Measurements from ENCODE around the gene CCDC50. TPM values are rescaled to one million over a fixed set of nuclear protein-coding genes. Genes with fewer than 3 reads are reported as not detected.

Gene CCDC50
- total and polyA plus RNA-seq, 7 donors = 20.8 to 128 (median 103) TPM

DNA sequence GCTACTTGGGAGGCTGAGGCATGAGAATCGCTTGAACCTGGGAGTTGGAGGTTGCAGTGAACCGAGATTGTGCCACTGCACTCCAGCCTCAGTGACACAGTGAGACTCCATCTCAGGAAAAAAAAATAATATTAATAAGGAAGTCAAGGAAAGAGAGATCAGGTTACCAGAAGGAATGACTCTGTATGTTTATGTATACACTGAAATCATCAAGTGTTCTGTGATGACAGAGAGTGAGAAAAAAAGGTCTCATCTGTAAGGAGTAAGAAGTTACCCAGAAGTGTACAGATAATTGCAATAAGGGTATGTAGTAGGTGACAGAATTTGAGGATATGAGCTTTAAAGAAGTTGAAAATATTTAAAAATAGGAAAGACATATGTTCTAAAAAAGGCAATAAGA is 4.3 kb upstream of the CCDC50 start:
- intact Hi-C loops (cut with DNase I) = no loop called here
- TF ChIP-seq, protein P1, sequence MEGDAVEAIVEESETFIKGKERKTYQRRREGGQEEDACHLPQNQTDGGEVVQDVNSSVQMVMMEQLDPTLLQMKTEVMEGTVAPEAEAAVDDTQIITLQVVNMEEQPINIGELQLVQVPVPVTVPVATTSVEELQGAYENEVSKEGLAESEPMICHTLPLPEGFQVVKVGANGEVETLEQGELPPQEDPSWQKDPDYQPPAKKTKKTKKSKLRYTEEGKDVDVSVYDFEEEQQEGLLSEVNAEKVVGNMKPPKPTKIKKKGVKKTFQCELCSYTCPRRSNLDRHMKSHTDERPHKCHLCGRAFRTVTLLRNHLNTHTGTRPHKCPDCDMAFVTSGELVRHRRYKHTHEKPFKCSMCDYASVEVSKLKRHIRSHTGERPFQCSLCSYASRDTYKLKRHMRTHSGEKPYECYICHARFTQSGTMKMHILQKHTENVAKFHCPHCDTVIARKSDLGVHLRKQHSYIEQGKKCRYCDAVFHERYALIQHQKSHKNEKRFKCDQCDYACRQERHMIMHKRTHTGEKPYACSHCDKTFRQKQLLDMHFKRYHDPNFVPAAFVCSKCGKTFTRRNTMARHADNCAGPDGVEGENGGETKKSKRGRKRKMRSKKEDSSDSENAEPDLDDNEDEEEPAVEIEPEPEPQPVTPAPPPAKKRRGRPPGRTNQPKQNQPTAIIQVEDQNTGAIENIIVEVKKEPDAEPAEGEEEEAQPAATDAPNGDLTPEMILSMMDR (IDR thresholded peaks at IDR 0.05) = no peak
- no peak for TF ChIP-seq POLR2A (IDR thresholded peaks at IDR 0.05)
- no peak for TF ChIP-seq EP300 (IDR thresholded peaks at IDR 0.05)
- no peak for TF ChIP-seq POLR2AphosphoS5 (IDR thresholded peaks at IDR 0.05)
- Histone ChIP-seq H3K27ac (no peak overlapping the region), H3K27me3 (no peaks in the 10 kb centered on the region), H3K9me3 (no peaks in the 10 kb centered on the region), H3K36me3 (no peaks in the 10 kb centered on the region), H3K4me1 (peaks cover 0 to 11% (median 0%) of the 10 kb centered on the region in 4 donors), H3K4me3 (no peak overlapping the region)
- DNase-seq = no peak
- 96 to 98% methylated on average over 2 of the region's 2 CpGs for WGBS, 2 donors

DNA sequence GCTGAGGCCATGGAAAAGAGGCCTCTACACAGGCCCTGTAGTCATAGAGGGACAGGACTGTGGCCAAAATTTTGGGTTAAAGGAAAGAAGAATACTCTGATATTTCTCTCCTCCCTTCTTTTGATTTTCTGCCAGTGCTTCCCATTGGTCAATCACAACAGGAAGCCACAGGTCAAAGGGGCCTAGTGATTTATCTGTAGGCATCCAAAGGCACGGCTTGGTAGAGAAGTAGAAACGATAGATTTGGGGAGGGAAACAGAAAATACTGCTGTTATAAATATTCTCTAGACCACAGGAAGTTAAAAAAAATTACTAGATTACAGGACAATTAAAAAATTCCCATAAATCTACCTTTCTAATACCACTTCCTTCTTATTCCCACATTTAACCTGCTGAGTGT is 1.7 kb upstream of the CCDC50 start:
- TF ChIP-seq, protein P1 (IDR thresholded peaks at IDR 0.05) = no peak
- TF ChIP-seq POLR2AphosphoS5 (IDR thresholded peaks at IDR 0.05) (no peak), EP300 (IDR thresholded peaks at IDR 0.05) (no peak)

DNA sequence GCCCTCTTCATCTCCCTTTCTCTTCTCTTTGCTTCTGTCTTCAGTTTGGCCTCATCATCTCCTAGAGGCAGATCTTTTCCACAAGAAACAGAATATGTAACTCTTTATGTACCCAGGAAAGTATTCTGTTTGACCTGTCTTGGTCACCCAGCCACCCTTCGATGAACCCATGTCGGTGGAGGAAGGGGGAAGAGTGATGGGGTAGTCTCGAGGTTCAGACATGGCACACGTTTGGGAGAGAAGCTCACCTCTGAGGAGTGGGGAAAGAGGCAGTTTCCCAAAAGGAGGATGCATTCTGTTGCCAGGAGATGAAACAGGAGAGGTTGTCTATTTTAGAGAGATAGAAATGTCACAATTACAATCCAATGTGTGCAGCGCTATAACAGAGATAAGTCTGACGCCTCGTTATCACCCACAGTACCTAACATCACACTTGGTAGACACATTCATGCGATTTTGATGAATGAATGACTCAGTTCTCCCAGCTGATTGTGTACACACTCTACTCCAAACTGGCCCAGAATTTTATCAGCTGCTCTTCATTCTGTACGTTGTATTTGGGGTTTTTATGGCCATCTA is 722 bp upstream of the CCDC50 start:
- DNase-seq = no peak
- 53 to 64% methylated on average over 9 of the region's 9 CpGs for WGBS, 2 donors
- H3K4me1 ChIP-seq = peaks cover 0 to 42% (median 28%) of the 10 kb centered on the region in 4 donors
- intact Hi-C loops (cut with DNase I) = no loop called here
- peak overlapping the region; percentile 65 to 91 (median 90) for H3K4me3 ChIP-seq
- H3K9me3 ChIP-seq = no peaks in the 10 kb centered on the region
- H3K27ac ChIP-seq = peak overlapping the region; percentile 92 to 96 (median 92)
- H3K36me3 ChIP-seq = no peaks in the 10 kb centered on the region
- TF ChIP-seq POLR2AphosphoS5 (IDR thresholded peaks at IDR 0.05) = no peak
- H3K27me3 ChIP-seq = no peaks in the 10 kb centered on the region

More for the DNA sequence above, 1.7 kb upstream of the CCDC50 start:
- no peaks in the 10 kb centered on the region for H3K36me3 ChIP-seq
- no peak overlapping the region for H3K27ac ChIP-seq
- H3K4me3 ChIP-seq = no peak overlapping the region
- intact Hi-C loops (cut with DNase I) = no loop called here
- DNase-seq = no peak
- WGBS, 2 donors = 60 to 81% methylated on average over 2 of the region's 2 CpGs
- peaks cover 0 to 33% (median 18%) of the 10 kb centered on the region in 4 donors for H3K4me1 ChIP-seq
- H3K27me3 ChIP-seq = no peaks in the 10 kb centered on the region
- H3K9me3 ChIP-seq = no peaks in the 10 kb centered on the region

DNA sequence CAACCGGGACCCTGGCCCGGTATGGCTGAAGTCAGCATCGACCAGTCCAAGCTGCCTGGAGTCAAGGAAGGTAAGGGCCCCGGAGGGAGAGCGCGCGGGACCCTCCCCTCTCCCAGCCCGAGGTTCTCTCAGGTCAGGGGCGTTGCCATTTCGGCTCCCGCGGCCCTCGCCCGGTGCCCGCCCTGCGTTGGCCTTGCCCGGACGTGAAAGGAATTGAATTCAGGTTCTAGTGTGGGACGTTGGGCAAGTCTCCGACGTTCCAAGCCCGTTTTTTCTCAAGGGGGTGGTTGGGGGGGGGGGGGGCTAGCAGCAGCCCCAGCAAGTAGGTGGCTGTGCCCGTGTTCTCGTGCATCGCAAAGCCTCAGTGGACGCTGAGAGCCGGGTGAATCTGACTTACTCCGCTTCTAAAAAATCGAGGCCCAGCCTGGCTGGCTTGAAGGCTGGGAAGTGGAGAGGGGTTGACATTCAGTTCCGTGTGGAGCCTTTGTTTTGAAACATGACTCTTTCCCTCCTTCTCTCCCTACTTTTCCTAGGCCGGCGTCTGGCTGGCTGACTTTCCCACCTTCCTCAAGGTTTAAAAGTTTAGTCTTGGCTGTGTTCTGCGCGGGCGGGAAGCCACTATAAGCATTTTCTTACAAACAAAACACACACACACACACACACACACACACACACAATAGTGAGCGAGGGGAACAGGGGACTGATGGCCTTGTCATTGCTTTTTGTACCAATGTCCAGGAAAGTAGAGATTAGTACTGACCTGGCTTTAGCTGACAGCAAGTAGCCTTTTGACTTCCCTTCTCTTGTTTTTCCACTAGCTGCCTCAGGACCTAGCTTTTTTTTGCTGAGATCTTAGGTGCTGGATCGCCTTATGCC is 698 bp downstream of the CCDC50 start, which contains the start of gene UTS2B:
Gene UTS2B (minus strand): TSS at position 873 of the 876 bp plus-strand sequence. CDS start 48,337 bp downstream, outside the sequence.
- Histone ChIP-seq H3K4me1 (peaks cover 0 to 52% (median 36%) of the 10 kb centered on the region in 4 donors), H3K9me3 (no peaks in the 10 kb centered on the region), H3K27ac (peak within 1 kb of the TSS; percentile 92 to 96 (median 92)), H3K27me3 (no peaks in the 10 kb centered on the region), H3K36me3 (no peaks in the 10 kb centered on the region), H3K4me3 (peak within 1 kb of the TSS; percentile 65 to 91 (median 90))
- peak; percentile 69 for DNase-seq
- TF ChIP-seq POLR2AphosphoS5 (IDR thresholded peaks at IDR 0.05) (no peak), EP300 (IDR thresholded peaks at IDR 0.05) (no peak), POLR2A (IDR thresholded peaks at IDR 0.05) (no peak)
- TF ChIP-seq, protein P1 (IDR thresholded peaks at IDR 0.05) = no peak
- WGBS, 2 donors = 1 to 4% methylated on average over 37 of the region's 37 CpGs
- intact Hi-C loops (cut with DNase I) = loop anchor here (5.0 kb wide), 1 partner anchor 47 kb away; no protein-coding TSS in a partner anchor

DNA sequence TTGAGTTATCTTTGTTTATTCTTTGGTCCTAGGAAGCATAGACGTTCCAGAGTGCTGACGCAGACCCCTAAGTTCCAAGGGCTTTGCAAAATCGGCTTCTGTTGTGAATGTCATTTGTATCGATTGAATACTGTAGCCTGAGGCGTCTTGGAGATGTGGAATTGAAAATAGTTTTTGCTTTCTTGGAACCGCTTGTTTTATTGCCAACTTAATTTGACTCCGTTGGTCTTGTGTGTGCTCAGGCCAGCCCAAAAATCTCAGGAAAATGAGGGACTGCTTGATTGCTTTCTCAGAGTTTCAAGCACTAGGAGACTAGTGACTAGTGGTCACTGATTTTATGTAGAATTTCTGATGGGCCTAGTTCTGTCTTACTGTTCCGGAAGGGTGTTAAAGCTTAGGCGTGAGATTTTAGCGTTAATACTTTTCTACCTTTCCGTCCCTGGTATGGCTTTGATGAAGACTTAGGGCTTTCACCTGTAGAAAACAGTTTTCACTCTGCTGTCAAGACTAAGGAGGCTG is 1.4 kb downstream of the CCDC50 start:
- peak overlapping the region; percentile 65 to 91 (median 90) for H3K4me3 ChIP-seq
- intact Hi-C loops (cut with DNase I) = loop anchor here (5.0 kb wide), 1 partner anchor 47 kb away; no protein-coding TSS in a partner anchor
- no peaks in the 10 kb centered on the region for H3K9me3 ChIP-seq
- peak overlapping the region; percentile 92 to 96 (median 92) for H3K27ac ChIP-seq
- no peaks in the 10 kb centered on the region for H3K27me3 ChIP-seq
- no peak for TF ChIP-seq POLR2AphosphoS5 (IDR thresholded peaks at IDR 0.05)
- no peak for TF ChIP-seq EP300 (IDR thresholded peaks at IDR 0.05)
- TF ChIP-seq POLR2A (IDR thresholded peaks at IDR 0.05) = no peak
- TF ChIP-seq, protein P1 (IDR thresholded peaks at IDR 0.05) = no peak
- 14 to 42% methylated on average over 11 of the region's 11 CpGs for WGBS, 2 donors
- H3K4me1 ChIP-seq = peaks cover 0 to 58% (median 36%) of the 10 kb centered on the region in 4 donors
- no peak for DNase-seq
- no peaks in the 10 kb centered on the region for H3K36me3 ChIP-seq
